Measurements from ENCODE around the gene FAM168A.

DNA sequence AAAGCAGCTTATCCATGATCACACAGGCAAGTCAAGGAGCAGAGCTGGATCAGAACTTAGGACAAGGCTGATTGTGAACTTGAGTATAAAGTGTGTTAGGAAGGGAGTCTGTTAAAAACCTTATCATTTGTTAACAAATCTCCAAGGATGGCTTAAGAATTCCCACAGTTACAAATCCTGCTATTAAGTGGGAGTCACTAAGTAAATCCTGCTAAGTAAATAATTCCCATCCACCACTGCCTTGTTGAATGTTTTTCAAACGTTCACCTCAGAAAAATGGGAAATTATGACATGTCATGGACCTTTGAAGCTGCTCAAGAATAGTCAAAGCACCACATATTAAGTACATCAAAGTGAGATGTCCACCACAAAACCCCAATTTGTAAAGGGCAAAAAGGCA lies 88.7 kb downstream of the FAM168A start:
- no peak for TF ChIP-seq POLR2A (IDR thresholded peaks at IDR 0.05)
- TF ChIP-seq, protein P1, sequence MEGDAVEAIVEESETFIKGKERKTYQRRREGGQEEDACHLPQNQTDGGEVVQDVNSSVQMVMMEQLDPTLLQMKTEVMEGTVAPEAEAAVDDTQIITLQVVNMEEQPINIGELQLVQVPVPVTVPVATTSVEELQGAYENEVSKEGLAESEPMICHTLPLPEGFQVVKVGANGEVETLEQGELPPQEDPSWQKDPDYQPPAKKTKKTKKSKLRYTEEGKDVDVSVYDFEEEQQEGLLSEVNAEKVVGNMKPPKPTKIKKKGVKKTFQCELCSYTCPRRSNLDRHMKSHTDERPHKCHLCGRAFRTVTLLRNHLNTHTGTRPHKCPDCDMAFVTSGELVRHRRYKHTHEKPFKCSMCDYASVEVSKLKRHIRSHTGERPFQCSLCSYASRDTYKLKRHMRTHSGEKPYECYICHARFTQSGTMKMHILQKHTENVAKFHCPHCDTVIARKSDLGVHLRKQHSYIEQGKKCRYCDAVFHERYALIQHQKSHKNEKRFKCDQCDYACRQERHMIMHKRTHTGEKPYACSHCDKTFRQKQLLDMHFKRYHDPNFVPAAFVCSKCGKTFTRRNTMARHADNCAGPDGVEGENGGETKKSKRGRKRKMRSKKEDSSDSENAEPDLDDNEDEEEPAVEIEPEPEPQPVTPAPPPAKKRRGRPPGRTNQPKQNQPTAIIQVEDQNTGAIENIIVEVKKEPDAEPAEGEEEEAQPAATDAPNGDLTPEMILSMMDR (IDR thresholded peaks at IDR 0.05) = no peak
- no peak for TF ChIP-seq POLR2AphosphoS5 (IDR thresholded peaks at IDR 0.05; ENCODE audit: insufficient read depth in 1 of 2, low read depth in 1 of 2)
